Activated CD8-positive, alpha-beta memory T cell treated with anti-CD3 and anti-CD28 coated beads, Interleukin-2, amount 10 ng/mL, durations not matched to agents 7 days and 5 days (primary cell): Measurements from ENCODE around the gene CNTNAP2. TPM values are rescaled to one million over a fixed set of nuclear protein-coding genes. Genes with fewer than 3 reads are reported as not detected.

Experiments used
- ATAC-seq: fragments of 150-1000 bp; cut with Tn5 transposase; one replicate; pipeline ENCODE4 v1.10.0; 2021; ENCODE audit warnings: moderate library complexity
- CTCF ChIA-PET: fragments of 350-600 bp; sonication (Branson Sonifier 250); formaldehyde crosslinking; loops from one replicate; lab custom pipeline; 2021; ENCODE audit warnings: antibody characterized with exemption; lab: Charles Lee
- DNase-seq: peaks from one replicate; pipeline ENCODE4 v3.0.0-alpha.2; 2020
- H3K27ac Mint-ChIP-seq: one replicate; pipeline ENCODE4 v1.8.0; 2021; ENCODE audit warnings: mild to moderate bottlenecking, mixed read lengths
- H3K27me3 Mint-ChIP-seq: one replicate; pipeline ENCODE4 v1.8.0; 2021; ENCODE audit warnings: mixed read lengths
- H3K36me3 Mint-ChIP-seq: one replicate; pipeline ENCODE4 v1.8.0; 2021; ENCODE audit warnings: mild to moderate bottlenecking, mixed read lengths
- H3K4me1 Mint-ChIP-seq: one replicate; pipeline ENCODE4 v1.8.0; 2021; ENCODE audit warnings: mixed read lengths
- H3K4me3 Mint-ChIP-seq: one replicate; pipeline ENCODE4 v1.8.0; 2021; ENCODE audit warnings: mild to moderate bottlenecking, moderate library complexity, mixed read lengths
- H3K9me3 Mint-ChIP-seq: one replicate; pipeline ENCODE4 v1.8.0; 2022; ENCODE audit warnings: low read depth, mixed read lengths
- total RNA-seq, 2 experiments: library from RNA; stranded (reverse); gene quantifications; one replicate each; pipeline ENCODE4 v1.2.3, GENCODE V29; 2021

Gene CNTNAP2
- total RNA-seq, 2 experiments from 2014 or later = not detected

DNA sequence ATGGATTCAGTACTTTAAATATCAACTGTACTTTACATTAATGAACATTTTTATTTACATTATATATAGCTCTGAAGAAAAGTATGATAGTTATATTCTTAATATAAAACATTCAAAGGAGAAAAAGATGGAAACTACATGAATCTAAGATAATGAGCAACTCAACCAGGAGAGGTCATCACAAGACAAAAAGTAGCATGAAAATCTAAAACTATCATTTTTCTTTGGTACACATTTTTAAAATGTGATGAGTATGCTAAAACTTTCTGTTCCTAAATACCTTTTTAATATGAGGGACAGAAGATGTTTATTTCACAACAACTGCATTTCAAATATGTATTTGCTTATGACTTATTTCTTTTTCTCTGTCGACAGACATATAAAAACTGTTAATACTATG, 2.4 kb downstream of the CNTNAP2 start:
- peaks cover 26% of the 10 kb centered on the region for H3K27me3 Mint-ChIP-seq
- H3K9me3 Mint-ChIP-seq = no peaks in the 10 kb centered on the region
- no peaks in the 10 kb centered on the region for H3K36me3 Mint-ChIP-seq
- DNase-seq (no peak), ATAC-seq (no peak)
- CTCF ChIA-PET = no interaction called here
- H3K27ac Mint-ChIP-seq = no peak overlapping the region
- no peak overlapping the region for H3K4me3 Mint-ChIP-seq
- H3K4me1 Mint-ChIP-seq = peaks cover 6% of the 10 kb centered on the region

DNA sequence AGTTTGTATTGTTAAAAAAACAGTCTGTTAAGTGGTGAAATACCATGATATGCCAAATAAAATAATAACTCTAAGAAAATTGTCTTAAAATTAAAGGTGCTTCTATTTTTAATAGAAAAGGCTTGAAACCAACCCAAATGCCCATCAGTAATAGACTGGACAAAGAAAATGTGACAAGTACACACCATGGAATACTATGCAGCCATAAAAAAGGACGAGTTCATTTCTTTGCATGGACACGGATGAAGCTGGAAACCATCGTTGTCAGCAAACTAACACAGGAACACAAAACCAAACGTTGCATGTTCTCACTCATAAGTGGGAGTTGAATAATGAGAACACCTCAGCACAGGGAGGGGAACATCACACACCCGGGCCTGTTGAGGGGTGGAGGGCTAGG, 7.1 kb downstream of the CNTNAP2 start:
- CTCF ChIA-PET = no interaction called here
- ATAC-seq (no peak), DNase-seq (no peak)
- H3K9me3 Mint-ChIP-seq = peaks cover 2% of the 10 kb centered on the region
- no peak overlapping the region for H3K4me3 Mint-ChIP-seq
- H3K36me3 Mint-ChIP-seq = no peaks in the 10 kb centered on the region
- H3K27me3 Mint-ChIP-seq = no peaks in the 10 kb centered on the region
- H3K4me1 Mint-ChIP-seq = no peaks in the 10 kb centered on the region
- no peak overlapping the region for H3K27ac Mint-ChIP-seq

DNA sequence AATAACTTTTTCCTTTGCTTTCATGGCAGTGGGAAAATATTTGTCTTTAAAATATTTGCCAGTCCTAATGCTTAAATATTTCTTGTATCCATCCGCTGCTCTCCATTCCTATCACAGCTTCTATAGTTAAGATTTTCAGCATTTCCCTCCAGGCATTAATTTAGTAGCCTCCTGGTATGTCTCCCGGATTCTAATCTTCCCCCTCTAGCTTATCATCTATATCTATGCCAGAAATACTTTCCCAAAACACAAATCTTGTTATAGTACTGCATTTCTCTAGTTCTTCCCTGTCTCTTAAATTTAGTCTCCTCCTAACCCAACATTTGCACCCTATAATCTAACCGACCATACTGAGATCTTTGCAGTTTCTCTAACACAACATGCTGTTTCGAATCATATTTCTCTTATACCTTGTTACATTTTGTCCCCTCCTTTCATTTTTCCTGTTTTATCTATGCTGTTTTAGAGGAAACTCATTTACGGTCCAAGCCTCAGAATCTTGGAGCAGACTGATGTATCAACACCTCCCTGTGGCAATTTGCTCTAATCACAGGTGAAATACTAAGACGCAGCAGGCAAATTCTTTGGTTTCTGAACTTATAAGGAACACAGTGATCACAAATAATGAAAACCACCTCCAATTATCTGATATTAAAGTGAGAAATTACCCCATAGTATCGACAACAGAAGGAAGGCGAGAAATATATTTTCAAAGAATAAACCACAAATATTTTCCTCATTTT, 10.3 kb downstream of the CNTNAP2 start:
- no peak overlapping the region for H3K4me3 Mint-ChIP-seq
- CTCF ChIA-PET = no interaction called here
- no peak for ATAC-seq

DNA sequence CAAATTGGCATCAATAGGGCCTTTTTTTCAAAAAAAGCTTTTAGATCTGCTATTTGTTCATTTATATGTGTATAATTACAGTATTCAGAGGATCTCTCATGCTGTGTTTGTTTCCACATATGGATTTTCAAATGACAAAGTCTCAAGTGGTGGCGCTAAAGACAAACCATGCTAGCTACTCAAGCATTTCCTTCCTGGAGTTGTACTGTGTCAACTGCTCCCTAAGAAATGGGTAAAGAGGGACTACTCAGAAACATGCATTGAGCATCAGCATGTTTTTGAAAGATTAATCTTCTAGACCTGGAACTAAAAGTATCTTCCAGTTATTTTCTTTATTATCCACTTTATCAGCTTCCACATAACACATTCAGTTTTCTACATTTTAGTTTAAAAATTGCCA, 12.7 kb downstream of the CNTNAP2 start:
- Mint-ChIP-seq H3K27ac (no peak overlapping the region), H3K9me3 (peaks cover 4% of the 10 kb centered on the region), H3K36me3 (no peaks in the 10 kb centered on the region), H3K4me1 (no peaks in the 10 kb centered on the region), H3K27me3 (no peaks in the 10 kb centered on the region), H3K4me3 (no peak overlapping the region)
- ATAC-seq = no peak
- CTCF ChIA-PET = no interaction called here
- no peak for DNase-seq

More for the DNA sequence above, 10.3 kb downstream of the CNTNAP2 start:
- H3K36me3 Mint-ChIP-seq = no peaks in the 10 kb centered on the region
- H3K27ac Mint-ChIP-seq = no peak overlapping the region
- H3K27me3 Mint-ChIP-seq = no peaks in the 10 kb centered on the region
- peaks cover 4% of the 10 kb centered on the region for H3K9me3 Mint-ChIP-seq
- no peak for DNase-seq
- H3K4me1 Mint-ChIP-seq = no peaks in the 10 kb centered on the region

DNA sequence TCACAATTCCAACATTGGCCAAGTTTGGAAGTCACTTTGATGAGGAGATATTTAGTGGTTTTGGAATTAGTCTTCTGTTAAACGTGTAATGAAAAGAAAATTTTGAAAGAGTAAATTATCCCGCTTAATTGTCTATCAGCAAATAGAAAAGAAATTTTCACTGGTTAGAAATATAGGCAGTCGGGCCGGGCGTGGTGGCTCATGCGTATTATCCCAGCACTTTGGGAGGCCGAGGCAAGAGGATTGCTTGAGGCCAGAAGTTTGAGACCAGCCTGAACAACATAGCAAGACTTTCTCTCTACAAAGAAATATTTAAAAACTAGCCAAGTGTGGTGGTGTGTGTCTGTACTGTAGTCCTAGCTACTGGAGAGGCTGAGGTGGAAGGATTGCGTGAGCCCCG, 13.4 kb downstream of the CNTNAP2 start:
- CTCF ChIA-PET = no interaction called here
- DNase-seq = no peak
- Mint-ChIP-seq H3K27me3 (no peaks in the 10 kb centered on the region), H3K4me3 (no peak overlapping the region), H3K4me1 (no peaks in the 10 kb centered on the region), H3K27ac (no peak overlapping the region), H3K9me3 (peaks cover 4% of the 10 kb centered on the region), H3K36me3 (no peaks in the 10 kb centered on the region)
- ATAC-seq = no peak

DNA sequence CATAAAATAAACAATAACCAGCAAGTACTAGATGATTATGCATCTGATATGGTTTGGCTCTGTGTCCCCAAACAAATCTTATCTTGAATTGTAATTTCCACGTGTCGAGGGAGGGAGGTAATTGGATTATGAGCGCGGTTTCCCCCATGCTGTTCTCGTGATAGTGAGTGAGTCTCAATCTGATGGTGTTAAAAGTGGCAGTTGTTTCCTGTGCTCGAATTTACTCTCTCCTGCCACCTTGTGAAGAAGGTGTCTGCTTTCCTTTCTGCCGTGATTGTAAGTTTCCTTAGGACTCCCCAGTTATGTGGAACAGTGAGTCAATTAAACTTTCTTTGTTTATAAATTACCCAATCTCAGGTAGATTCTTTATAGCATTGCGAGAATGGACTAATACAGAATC, 15.1 kb downstream of the CNTNAP2 start:
- no peak for ATAC-seq

DNA sequence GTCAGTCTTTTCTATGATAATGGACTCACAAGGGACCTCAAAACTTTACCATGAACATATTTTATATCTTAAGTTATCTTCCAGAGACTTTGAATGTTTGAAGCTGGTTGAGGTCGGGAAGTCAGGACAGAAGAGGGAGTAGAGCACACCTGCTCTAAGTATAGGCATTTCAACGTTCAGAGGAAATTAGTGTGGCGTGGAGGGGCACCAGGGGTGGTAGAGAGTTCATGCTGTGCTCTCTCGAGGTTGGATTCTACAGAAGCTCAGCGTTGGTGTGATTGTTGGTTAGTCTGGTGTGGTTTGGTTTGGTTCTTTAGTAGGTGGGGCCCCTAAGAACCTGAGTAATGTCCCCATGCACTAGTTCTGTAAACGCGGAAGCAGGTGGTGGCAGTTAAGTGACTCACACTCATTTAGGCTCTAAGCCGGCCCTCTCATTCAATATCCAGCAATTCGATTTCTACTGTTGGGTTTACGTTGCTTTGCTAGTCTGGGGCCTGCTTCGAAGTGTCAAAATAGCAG, 19.8 kb downstream of the CNTNAP2 start:
- no peak for ATAC-seq
- no peaks in the 10 kb centered on the region for H3K27me3 Mint-ChIP-seq
- no peak for DNase-seq
- no peak overlapping the region for H3K4me3 Mint-ChIP-seq
- CTCF ChIA-PET = no interaction called here
- H3K36me3 Mint-ChIP-seq = no peaks in the 10 kb centered on the region
- H3K27ac Mint-ChIP-seq = no peak overlapping the region
- H3K4me1 Mint-ChIP-seq = no peaks in the 10 kb centered on the region
- H3K9me3 Mint-ChIP-seq = peaks cover 4% of the 10 kb centered on the region

More for the DNA sequence above, 15.1 kb downstream of the CNTNAP2 start:
- no peak overlapping the region for H3K27ac Mint-ChIP-seq
- H3K4me3 Mint-ChIP-seq = no peak overlapping the region
- H3K4me1 Mint-ChIP-seq = no peaks in the 10 kb centered on the region
- no peak for DNase-seq
- H3K9me3 Mint-ChIP-seq = peaks cover 4% of the 10 kb centered on the region
- H3K36me3 Mint-ChIP-seq = no peaks in the 10 kb centered on the region
- H3K27me3 Mint-ChIP-seq = no peaks in the 10 kb centered on the region
- CTCF ChIA-PET = no interaction called here

DNA sequence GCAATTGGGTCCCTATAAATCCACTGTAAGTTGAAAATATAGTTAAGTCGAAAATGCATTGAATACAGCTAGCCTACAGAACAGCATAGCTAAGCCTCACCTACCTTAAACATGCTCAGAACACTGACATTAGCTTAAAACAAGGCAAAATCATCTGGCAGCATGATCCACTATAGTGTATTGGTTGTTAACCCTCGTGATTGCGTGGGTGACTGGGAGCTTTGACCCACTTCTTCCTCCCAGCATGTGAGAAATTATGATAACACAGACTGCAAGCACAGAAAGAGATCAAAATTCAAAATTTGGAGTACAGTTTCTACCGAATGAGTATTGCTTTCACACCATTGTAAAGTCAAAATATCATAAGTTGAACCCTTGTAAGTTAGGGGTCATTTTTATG, 22.3 kb downstream of the CNTNAP2 start:
- DNase-seq (no peak), ATAC-seq (no peak)
- CTCF ChIA-PET = no interaction called here
- Mint-ChIP-seq H3K27me3 (no peaks in the 10 kb centered on the region), H3K27ac (no peak overlapping the region), H3K4me1 (no peaks in the 10 kb centered on the region), H3K4me3 (no peak overlapping the region), H3K36me3 (no peaks in the 10 kb centered on the region), H3K9me3 (peaks cover 7% of the 10 kb centered on the region)

DNA sequence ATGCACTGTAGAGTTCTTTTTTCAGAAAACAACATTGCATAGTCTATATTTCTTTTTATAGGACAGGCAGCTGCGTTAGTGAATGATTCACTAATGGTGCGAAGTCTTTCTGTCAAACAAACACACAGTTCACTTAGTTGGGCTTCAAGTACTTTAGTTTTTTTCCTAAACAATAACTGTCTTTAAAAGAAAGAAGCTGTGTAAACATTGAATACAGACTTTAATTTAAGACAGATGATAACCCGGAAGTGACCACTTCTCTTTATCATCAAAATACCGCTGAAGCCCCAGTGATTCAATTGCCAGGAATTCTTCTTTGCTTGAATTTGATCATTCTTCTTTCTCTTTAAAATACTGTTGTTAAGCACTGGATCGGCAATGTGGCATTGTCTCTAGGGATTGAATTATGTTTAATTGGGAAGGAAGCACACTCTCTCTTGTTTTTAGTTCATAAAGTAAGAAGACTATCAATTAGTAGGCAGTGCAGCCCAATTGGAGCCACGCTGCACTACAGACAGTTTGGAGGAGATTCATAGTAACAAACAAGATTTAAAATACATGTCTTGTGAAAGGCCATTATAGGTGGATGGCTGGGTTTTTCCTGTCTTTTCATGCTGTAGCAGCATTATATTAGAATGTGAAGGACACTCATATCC, 30.4 kb downstream of the CNTNAP2 start:
- Mint-ChIP-seq H3K4me3 (no peak overlapping the region), H3K27me3 (no peaks in the 10 kb centered on the region), H3K9me3 (peaks cover 8% of the 10 kb centered on the region), H3K36me3 (no peaks in the 10 kb centered on the region), H3K4me1 (no peaks in the 10 kb centered on the region), H3K27ac (no peak overlapping the region)
- ATAC-seq (no peak), DNase-seq (no peak)
- CTCF ChIA-PET = no interaction called here

DNA sequence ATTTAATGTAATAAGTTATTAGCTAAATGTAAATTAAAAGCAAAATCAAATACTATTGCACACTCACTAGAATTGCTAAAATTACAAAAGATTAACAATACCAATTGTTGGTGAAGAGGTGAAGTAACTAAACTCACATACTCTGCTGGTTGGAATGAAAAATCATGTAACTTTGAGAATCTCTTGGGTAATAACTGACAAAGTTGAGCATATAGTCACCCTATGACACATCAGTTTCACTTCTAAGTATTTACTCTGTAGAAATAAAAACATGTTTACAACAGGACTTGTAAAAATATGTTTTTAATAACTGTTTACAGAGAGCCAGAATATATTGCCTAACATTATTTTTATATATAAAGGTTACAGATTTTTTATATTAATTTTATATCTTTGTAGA, 33.6 kb downstream of the CNTNAP2 start:
- H3K27me3 Mint-ChIP-seq = no peaks in the 10 kb centered on the region
- H3K4me1 Mint-ChIP-seq = no peaks in the 10 kb centered on the region
- CTCF ChIA-PET = no interaction called here
- no peak overlapping the region for H3K4me3 Mint-ChIP-seq
- H3K36me3 Mint-ChIP-seq = no peaks in the 10 kb centered on the region
- H3K9me3 Mint-ChIP-seq = peaks cover 2% of the 10 kb centered on the region
- ATAC-seq = no peak
- DNase-seq = no peak
- H3K27ac Mint-ChIP-seq = no peak overlapping the region

DNA sequence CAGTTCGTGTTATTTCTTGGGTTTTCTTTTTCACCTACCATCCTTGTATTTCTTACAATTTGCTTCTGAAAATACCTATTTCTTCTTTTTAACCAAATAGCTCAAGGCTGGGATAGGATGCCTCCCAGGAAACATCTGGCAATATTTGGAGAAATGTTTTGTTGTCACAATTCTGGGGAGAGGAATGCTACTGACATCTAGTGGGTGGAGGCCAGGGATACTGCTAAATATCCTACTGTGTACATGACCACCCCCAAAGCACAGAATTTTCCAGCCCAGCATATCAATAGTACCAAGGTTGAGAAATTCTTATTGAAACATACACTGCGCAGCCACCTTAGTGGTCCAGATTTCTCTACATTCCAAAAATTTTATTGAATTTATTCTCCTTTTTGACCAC, 55.5 kb downstream of the CNTNAP2 start:
- H3K9me3 Mint-ChIP-seq = peaks cover 9% of the 10 kb centered on the region
- H3K4me1 Mint-ChIP-seq = no peaks in the 10 kb centered on the region
- no peak overlapping the region for H3K4me3 Mint-ChIP-seq
- H3K27me3 Mint-ChIP-seq = no peaks in the 10 kb centered on the region
- no peak for ATAC-seq
- CTCF ChIA-PET = no interaction called here
- no peak for DNase-seq
- no peak overlapping the region for H3K27ac Mint-ChIP-seq
- no peaks in the 10 kb centered on the region for H3K36me3 Mint-ChIP-seq

DNA sequence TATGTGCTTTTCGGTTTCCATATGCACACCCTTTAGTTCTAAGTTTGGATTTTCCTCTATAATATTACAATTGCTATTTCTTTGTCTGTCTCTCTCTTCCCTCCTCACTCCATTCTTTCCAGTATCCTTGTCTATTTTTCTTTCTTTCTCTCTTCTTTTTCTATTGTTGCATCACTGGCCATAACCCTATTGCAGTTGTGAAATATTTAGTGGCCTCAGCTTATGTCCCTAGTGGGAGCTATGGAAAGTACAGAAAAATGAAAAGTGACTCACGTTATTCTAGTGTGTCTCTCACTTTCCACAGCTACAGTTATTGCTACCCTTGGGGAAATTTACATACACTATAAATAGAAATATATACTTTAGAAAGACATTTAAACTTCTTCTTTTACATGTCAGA, 59.1 kb downstream of the CNTNAP2 start:
- DNase-seq (no peak), ATAC-seq (no peak)
- CTCF ChIA-PET = no interaction called here
- Mint-ChIP-seq H3K9me3 (peaks cover 4% of the 10 kb centered on the region), H3K4me1 (no peaks in the 10 kb centered on the region), H3K27me3 (no peaks in the 10 kb centered on the region), H3K27ac (no peak overlapping the region), H3K4me3 (no peak overlapping the region), H3K36me3 (no peaks in the 10 kb centered on the region)

DNA sequence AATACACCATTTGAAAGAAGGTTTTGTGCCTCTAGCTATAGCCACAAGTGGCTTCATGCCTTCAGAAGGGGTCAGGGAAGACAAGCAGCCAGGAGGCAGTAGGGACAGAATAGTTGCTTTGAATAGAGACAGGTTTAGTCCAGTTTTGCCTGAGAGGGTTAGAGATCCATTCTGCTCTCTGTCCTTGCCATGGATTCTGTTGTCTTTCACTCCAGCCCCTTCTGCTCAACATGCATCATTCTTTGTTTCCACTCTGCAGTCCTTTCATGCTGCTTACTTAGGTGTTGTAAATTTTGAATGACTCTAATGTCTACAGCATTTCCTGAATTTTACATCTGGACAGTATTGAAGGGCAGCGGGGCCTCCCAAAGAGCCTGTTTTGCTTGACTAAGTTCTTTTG, 60.3 kb downstream of the CNTNAP2 start:
- ATAC-seq = no peak
- H3K4me1 Mint-ChIP-seq = no peaks in the 10 kb centered on the region

DNA sequence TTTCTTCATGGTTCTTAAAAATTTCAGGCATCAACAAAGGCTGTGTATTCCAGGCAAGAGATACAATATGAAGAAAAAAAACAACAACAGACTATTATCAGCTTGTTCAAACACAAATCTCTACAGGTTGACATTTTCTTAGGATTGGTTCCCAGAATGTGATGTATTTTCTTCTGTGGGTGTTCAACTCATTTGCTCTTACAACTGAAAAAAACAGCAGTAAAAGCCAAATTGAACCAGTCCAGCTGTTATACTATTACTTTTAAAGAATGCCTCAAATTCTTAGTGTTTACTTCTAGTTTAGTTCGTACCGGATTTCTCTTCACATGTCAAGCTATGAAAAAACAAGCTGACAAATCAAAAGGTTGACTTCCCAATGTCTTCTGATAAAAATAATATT, 60.7 kb downstream of the CNTNAP2 start:
- H3K4me3 Mint-ChIP-seq = no peak overlapping the region
- ATAC-seq (no peak), DNase-seq (no peak)
- peaks cover 4% of the 10 kb centered on the region for H3K9me3 Mint-ChIP-seq
- H3K4me1 Mint-ChIP-seq = no peaks in the 10 kb centered on the region
- no peak overlapping the region for H3K27ac Mint-ChIP-seq
- H3K36me3 Mint-ChIP-seq = no peaks in the 10 kb centered on the region
- CTCF ChIA-PET = no interaction called here
- H3K27me3 Mint-ChIP-seq = no peaks in the 10 kb centered on the region

More for the DNA sequence above, 60.3 kb downstream of the CNTNAP2 start:
- Mint-ChIP-seq H3K4me3 (no peak overlapping the region), H3K36me3 (no peaks in the 10 kb centered on the region), H3K9me3 (peaks cover 4% of the 10 kb centered on the region), H3K27me3 (no peaks in the 10 kb centered on the region), H3K27ac (no peak overlapping the region)
- CTCF ChIA-PET = no interaction called here
- DNase-seq = no peak
